Epithelial cell of esophagus (primary cell): ENCODE data around the gene CHRM1.

Experiments
- DNase-seq: peaks from one replicate; pipeline ENCODE4 v3.0.0; 2010; ENCODE audit warnings: low read depth
- H3K4me3 ChIP-seq: 2 replicates; pipeline ENCODE4 v1.5.1; 2011; ENCODE audit warnings: mild to moderate bottlenecking, low read length, control low read depth
- CTCF ChIP-seq: IDR thresholded peaks from 2 replicates; pipeline ENCODE4 v1.5.1; 2011; ENCODE audit warnings: low read depth, mild to moderate bottlenecking, low read length, control low read depth, inconsistent platforms; ENCODE audit not compliant: insufficient read depth; ENCODE audit errors: missing control alignments

CHRM1 gene

GRCh38 chr11:62919898-62920640 lies 1.1 kb downstream of the CHRM1 start:
- no peak overlapping the region for H3K4me3 ChIP-seq
- DNase-seq, result no peak
- no peak for TF ChIP-seq CTCF

GRCh38 chr11:62919476-62919875 lies 1.7 kb downstream of the CHRM1 start:
- TF ChIP-seq CTCF, result no peak
- no peak overlapping the region for H3K4me3 ChIP-seq
- no peak for DNase-seq

- no peak for DNase-seq
- no peak overlapping the region for H3K4me3 ChIP-seq
- no peak for TF ChIP-seq CTCF
These were observed 2.6 kb downstream of the CHRM1 start for GRCh38 chr11:62918531-62918930.

- H3K4me3 ChIP-seq, result no peak overlapping the region
- DNase-seq, result no peak
- TF ChIP-seq CTCF, result no peak
These were observed 3.2 kb downstream of the CHRM1 start for GRCh38 chr11:62917906-62918502.

GRCh38 chr11:62914416-62914815 lies 6.7 kb downstream of the CHRM1 start:
- no peak for DNase-seq

DNA sequence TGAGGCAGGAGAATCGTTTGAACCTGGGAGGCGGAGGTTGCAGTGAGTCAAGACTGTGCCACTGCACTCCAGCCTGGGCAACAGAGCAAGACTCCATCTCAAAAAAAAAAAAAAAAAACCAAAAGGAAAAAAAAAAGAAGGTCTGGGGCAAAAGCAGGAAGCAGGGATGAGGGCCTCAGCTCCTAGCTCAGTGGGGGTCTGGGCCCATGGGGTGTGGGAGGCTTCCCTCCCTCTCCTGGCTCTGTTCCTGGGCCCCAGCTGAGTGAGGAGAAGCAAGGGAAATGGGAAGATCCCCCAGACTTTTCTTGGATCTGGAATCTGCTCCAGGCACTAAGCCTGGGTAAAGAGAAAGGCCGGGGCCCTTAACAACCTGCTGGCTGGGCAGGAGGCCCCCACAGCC lies 8.9 kb downstream of the CHRM1 start:
- no peak for TF ChIP-seq CTCF
- DNase-seq, result no peak
- H3K4me3 ChIP-seq, result no peak overlapping the region

More at GRCh38 chr11:62914416-62914815, 6.7 kb downstream of the CHRM1 start:
- TF ChIP-seq CTCF, result no peak
- H3K4me3 ChIP-seq, result no peak overlapping the region
